ENCODE data around the gene COL1A1. TPM values are rescaled to one million over a fixed set of nuclear protein-coding genes. Genes with fewer than 3 reads are reported as not detected.

Gene COL1A1
- 100 to 1,000 TPM in 1 of 4 donors, 10 to 100 TPM in 3; 11.3 to 287 (median 31.9) TPM for total RNA-seq

- DNase-seq = peak in 2 of 3 donors; percentile 63 to 71
- Histone ChIP-seq H3K9me3 (no peaks in the 10 kb centered on the region), H3K4me3 (peak within 1 kb of the TSS; percentile 22 to 54 (median 50)), H3K27ac (peak within 1 kb of the TSS; percentile 69 to 80 (median 77)), H3K36me3 (peaks cover 0 to 1% (median 0%) of the 10 kb centered on the region in 3 donors), H3K4me1 (peaks cover 0 to 30% (median 6%) of the 10 kb centered on the region in 4 donors), H3K27me3 (peaks cover 0 to 3% of the 10 kb centered on the region in 2 donors)
- TF ChIP-seq POLR2A (IDR thresholded peaks at IDR 0.05) (peak; percentile 57 to 70), CTCF (IDR thresholded peaks at IDR 0.05) (no peak)
These were observed at the start of gene COL1A1 for GRCh38 chr17:50201276-50201854. Gene COL1A1 (minus strand): TSS chr17:50201631. CDS start chr17:50201513, 118 bp downstream.

- Histone ChIP-seq H3K4me3 (no peak overlapping the region), H3K27ac (no peak overlapping the region), H3K9me3 (no peaks in the 10 kb centered on the region), H3K36me3 (no peaks in the 10 kb centered on the region), H3K4me1 (no peaks in the 10 kb centered on the region), H3K27me3 (no peaks in the 10 kb centered on the region)
- no peak for DNase-seq
- TF ChIP-seq POLR2A (IDR thresholded peaks at IDR 0.05) (no peak), CTCF (IDR thresholded peaks at IDR 0.05) (no peak)
These were observed 46.8 kb upstream of the COL1A1 start for GRCh38 chr17:50248255-50248654.

GRCh38 chr17:50244771-50245170, 43.3 kb upstream of the COL1A1 start:
- no peak overlapping the region for H3K27ac ChIP-seq
- no peaks in the 10 kb centered on the region for H3K27me3 ChIP-seq
- no peaks in the 10 kb centered on the region for H3K9me3 ChIP-seq
- TF ChIP-seq CTCF (IDR thresholded peaks at IDR 0.05) (no peak), POLR2A (IDR thresholded peaks at IDR 0.05) (no peak)
- H3K4me3 ChIP-seq = no peak overlapping the region
- no peaks in the 10 kb centered on the region for H3K4me1 ChIP-seq
- DNase-seq = no peak
- H3K36me3 ChIP-seq = no peaks in the 10 kb centered on the region

GRCh38 chr17:50241431-50241830, 40.0 kb upstream of the COL1A1 start:
- H3K4me3 ChIP-seq = no peak overlapping the region
- no peak overlapping the region for H3K27ac ChIP-seq
- H3K27me3 ChIP-seq = no peaks in the 10 kb centered on the region
- H3K4me1 ChIP-seq = no peaks in the 10 kb centered on the region
- DNase-seq = no peak
- no peaks in the 10 kb centered on the region for H3K36me3 ChIP-seq
- no peaks in the 10 kb centered on the region for H3K9me3 ChIP-seq
- TF ChIP-seq POLR2A (IDR thresholded peaks at IDR 0.05) (no peak), CTCF (IDR thresholded peaks at IDR 0.05) (no peak)

DNA sequence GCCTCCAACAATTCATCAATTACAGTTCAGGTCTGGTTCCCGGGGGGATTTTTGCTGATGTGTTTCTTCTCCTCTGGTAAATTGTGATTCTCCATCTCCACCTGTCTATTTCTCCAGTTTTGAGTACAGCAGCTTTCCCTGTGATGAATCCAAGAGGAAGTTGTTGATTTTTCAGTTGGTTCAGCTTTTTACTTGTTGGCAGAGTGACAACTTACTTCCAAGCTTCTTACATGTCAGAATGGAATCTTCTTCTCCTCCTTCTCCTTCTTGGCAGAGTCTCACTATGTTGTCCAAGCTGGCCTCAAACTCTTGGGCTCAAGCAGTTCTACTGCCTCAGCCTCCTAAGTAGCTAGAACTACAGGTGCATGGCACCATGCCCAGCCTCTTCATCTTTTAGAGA, 39.4 kb upstream of the COL1A1 start:
- Histone ChIP-seq H3K36me3 (no peaks in the 10 kb centered on the region), H3K27me3 (no peaks in the 10 kb centered on the region), H3K9me3 (no peaks in the 10 kb centered on the region), H3K4me3 (no peak overlapping the region), H3K27ac (no peak overlapping the region), H3K4me1 (no peaks in the 10 kb centered on the region)
- DNase-seq = no peak
- no peak for TF ChIP-seq POLR2A (IDR thresholded peaks at IDR 0.05)
- TF ChIP-seq CTCF (IDR thresholded peaks at IDR 0.05) = no peak
